GM18870 (cell line): ENCODE measurements around the gene GPBP1L1.
"Not testable (repeated sequence)": the region's sequence is repeated elsewhere in the genome, so short reads cannot be mapped to it uniquely, and the experiment has no call there.

Source experiments
- ATAC-seq: cut with Tn5 transposase; IDR thresholded peaks from one replicate; pipeline ENCODE4 v1.9.1; 2021; ENCODE audit warnings: moderate library complexity; ENCODE audit not compliant: unreplicated experiment

Gene GPBP1L1

DNA sequence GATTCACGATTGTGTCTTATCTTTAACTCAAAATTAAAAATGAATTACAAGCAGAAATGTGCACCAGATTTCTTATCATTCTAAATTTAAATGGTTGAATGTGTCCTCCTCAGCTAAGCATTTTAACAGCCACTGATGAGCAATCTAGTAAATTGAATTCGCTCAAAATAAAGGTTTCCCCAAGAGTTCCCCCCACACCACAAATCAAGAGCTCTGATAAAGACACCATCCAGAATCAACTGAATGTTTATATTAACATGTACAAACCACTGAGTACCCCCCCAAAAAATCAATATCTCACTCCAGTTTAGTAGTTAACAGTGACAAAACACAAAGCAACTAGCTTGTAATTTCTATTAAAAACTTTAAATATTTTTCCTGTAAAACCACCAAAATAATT is 1.9 kb downstream of the GPBP1L1 start:
- no peak for ATAC-seq

DNA sequence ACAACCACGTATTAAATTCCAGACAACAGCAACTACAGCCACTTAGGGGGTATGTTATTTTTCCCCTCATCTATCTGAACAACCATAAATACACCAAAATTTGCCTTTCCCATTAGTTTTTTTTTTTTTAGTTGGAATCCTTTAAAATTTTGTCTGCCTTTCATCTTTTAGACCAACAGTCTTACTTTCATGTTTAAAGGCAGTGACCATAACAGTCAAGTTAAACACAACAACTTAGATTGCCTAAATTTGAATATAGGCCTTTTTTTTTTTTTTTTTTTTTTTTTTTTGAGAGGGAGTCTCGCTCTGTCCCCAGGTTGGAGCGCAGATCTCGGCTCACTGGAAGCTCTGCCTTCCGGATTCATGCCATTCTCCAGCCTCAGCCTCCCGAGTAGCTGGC is 3.4 kb downstream of the GPBP1L1 start:
- no peak for ATAC-seq

DNA sequence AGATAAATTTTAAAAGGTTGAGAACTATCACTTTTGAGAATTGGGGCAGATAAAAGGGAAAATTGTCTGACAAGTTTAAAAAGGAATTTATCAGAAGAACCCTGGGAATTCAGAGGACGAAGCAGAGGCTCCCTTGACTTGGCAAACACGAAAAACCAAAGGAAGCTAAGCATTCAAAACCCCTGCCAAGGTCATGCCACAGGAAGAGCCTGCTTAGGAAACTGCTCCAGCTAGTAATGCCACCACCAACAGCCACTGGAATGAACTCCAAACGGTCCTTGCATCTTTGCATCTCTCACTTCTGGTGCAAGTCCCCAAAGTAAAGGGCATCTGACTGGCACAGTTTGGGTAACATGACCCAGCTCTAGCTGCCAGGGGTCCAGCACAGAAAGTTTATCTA is 7.2 kb downstream of the GPBP1L1 start:
- ATAC-seq = no peak

DNA sequence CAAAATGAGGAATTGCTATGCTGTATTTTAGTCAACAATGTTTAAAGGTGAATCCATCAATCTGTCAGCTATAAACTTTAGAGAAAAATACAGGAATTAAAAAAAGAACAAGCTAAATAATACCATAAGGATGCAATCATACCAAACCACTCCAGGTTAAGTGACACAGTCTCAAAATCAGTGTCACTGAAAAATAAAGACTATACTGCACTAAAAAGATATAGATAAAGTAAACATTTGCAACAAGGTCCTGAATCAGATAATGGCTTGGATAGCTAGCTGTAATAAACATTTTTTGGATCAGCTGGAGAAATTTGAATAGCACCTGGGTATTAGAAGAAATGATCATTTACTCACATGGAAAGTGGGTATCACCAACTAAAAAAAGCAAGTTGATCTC is 7.8 kb downstream of the GPBP1L1 start:
- no peak for ATAC-seq

DNA sequence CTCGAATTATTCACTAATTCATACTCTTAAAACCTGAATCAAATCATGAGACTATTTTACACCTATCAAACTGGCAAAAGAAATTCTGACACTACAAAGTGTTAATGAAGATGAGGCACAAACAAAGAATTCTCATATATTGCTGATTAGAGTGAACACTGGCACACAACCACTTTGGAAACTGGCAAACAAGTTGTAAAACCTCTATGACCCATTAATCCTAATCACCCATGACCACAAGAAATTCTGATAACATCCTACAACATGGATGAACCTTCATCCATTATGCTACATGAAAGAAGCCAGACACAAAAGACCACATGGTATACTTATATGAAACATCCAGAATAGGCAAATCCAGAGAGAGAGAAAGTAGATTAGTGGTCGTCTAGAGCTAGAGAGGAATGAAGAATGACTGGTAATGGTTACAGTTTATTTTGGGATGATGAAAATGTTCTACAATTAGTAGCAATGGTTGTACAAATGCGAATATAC is 8.5 kb downstream of the GPBP1L1 start:
- no peak for ATAC-seq

DNA sequence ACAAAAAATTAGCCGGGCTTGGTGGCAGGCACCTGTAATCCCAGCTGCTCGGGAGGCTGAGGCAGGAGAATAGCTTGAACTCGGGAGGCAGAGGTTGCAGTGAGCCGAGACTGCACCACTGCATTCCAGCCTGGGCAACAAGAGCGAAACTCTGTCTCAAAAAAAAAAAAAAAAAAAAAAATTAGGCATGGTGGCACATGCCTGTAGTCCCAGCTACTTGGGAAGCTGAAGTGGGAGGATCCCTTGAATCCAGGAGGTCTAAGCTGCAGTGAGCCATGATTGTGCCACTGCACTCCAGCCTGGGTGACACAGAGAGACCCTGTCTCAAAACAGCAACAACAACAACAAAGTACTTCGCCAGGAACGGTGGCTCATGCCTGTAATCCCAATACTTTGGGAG is 9.8 kb downstream of the GPBP1L1 start:
- not testable (repeated sequence) for ATAC-seq

DNA sequence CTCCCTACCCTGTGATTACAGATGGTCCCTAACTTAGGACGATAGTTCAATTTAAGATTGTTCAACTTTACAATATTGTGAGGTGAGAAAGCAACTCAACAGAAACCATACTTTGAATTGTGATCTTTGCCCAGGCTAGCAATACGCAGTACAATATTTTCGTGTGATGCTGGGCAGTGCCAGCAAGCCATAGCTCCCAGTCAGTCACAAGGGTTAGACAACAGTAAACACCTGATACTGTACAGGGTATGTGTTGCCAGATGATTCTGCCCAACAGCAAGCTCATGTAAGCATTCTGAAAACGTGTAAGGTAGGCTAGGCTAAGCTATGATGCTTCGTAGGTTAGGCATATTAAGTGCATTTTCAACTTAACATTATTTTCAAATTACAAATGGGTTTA is 11.9 kb downstream of the GPBP1L1 start:
- no peak for ATAC-seq

DNA sequence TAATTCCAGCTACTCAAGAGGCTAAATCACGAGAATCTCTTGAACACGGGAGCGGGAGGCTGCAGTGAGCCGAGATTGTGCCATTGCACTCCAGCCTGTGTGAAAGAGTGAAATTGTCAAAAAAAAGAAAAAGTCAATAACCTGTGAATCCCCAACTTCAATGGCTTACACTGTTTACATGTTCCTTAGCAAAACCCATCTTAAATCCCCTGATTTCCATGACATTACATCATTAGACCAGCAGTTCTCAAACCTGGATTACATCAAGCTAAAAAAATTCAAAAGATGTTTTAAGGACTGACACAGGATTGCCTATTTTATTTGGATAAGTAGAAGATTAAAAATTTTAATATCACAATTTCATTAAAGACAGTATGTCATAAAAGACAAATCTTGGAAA is 12.4 kb downstream of the GPBP1L1 start:
- no peak for ATAC-seq

DNA sequence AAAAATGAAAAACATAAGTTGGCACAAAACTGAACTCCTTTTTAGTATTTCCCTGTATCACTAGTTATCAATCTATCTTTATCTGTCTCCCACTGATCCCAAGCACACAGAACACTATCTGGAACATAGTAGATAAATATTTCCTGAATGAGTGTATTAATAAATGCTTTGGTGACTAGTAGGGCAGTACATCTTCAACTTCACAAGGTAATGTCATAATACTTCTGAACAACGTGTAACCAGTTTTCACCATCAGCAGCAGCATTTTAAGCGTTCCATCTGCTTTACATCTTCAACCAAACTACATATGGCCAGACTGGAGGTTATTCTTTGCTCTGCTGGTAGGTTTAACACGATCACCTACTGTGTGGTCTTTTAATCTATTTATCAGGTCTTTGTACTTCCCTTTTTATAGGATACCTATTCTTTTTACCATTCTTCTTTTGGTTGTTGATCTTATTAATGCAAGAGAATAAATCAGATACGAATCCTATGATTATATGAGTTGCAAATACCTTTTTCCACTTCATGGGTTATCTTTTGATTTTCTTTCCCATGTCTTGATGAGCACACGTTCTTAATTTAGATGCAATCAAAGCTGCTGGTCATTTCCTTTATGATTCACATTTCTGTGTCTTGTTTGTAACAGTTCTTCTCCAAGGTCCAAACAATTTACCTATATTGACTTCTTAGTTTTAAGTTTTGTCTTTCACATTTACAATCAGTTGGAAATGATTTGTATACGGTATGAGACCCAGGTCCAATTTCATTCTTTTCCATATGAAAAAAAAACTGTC is 16.3 kb downstream of the GPBP1L1 start:
- no peak for ATAC-seq

DNA sequence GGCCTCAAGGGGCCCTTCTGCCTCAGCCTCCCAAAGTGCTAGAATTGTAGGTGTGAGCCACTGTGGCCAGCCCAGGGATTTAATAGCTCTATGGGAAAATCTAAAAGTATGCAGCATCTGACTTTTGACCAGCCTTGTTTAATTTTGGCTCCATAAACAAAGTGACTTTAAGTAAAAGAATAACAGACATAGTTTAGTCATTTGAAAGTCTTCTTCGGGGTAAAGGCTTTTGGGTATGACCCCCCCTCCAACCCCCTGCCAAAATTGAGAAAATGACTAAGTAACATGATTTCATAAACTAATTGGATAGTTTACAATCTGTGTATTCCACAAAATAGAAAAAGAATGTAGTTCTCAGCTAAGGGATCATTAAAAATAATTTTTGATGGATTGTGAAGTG is 17.0 kb downstream of the GPBP1L1 start:
- ATAC-seq = no peak

DNA sequence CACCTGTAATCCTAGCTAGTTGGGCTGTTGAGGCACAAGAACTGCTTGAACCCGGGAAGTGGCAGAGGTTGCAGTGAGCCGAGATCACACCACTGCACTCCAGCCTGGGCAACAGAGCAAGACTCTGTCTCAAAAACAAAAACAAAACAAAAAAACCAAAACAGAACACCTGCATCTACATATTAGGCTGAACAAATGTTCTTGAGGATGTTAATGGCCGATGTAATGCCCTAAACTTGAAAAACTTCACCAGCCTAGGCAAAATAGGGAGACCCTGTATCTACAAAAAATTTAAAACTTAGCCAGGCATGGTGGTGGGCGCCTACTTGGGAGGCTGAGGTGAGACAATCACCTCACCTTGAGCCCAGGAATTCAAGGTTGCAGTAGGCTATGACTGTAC is 17.8 kb downstream of the GPBP1L1 start:
- ATAC-seq = no peak

DNA sequence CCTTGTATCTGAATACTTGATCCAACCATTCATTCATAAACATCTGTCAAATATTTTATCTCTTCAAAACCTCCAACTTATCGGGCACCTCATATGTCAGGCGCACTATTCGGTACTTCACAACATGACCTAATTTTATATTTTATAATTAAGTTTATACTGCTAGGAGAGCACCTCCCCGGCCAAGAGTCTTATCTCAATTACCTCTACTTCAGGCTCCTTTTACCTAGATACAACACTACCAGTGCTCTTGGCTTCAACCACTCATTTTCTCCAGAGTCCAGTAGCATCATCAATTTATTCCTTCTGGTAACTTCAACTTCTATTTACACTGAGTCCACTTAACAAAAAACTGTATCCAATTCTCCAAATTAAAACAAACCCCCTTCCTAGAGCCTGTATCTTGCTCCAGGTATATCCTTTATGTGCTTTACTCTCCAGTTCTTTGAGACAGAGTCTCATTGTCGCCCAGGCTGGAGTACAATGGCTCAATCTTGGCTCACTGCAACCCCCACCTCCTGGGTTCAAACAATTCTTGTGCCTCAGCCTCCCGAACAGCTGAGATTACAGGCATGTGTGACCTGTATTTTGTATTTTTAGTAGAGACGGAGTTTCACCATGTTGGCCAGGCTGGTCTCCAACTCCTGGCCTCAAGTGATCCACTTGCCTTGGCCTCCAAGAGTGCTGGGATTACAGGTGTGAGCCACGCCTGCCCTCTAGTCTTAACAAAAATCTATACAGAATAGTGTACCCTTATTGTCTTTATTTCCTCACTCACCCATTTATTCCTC is 18.8 kb downstream of the GPBP1L1 start:
- ATAC-seq = no peak

DNA sequence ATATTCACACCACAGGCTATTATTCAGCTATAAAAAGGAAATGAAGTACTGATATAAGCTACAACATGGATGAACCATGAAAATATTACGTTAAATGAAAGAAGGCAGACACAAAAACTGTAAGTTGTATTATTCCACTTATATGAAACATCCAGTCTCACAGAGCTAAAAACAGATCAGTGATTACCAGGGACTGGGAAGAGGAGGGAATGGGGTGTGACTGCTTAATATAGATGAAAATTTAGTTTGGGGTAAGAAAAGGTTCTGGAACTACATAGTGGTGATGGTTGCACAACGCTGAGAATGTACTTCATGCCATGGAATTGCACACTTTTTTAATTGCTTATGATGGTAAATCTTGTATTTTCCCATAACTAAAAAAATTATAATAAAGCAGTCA is 19.5 kb downstream of the GPBP1L1 start:
- no peak for ATAC-seq

DNA sequence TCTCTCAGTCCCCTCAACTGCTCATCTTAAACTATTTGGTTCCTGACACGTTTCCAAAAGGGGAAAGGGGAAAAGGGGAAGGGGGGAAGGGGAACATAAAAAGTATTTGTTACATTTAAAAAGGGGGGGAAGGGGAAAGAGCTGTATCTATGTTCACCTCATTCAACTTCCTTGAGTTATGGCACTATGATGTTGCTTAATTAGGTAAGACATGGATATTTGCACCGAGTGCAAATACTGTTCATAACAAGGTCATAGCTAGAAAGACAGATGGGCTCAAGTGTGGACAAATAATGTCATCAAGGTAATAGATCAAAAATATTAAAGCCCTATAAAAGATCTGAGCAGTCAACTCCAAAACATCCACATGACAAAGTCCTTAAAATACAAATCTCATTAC is 26.0 kb downstream of the GPBP1L1 start:
- no peak for ATAC-seq

DNA sequence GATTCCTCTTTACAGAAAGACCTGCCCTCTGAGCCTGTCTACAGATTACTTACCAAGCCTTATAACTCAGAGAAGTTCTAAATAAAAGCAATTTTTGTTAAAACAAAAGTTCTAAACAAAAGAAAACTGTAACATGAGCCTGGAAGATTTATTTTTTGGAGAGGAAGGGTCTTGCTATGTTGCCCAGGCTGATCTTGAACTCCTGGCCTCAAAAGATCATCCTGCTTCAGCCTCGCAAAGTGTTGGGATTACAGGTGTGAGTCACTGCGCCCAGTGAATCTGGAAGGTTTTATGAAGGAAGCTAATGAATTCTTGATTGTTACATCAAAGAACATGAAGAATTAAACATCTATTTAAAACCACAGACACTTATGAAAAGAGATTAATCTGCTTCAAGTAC is 27.1 kb downstream of the GPBP1L1 start:
- no peak for ATAC-seq

DNA sequence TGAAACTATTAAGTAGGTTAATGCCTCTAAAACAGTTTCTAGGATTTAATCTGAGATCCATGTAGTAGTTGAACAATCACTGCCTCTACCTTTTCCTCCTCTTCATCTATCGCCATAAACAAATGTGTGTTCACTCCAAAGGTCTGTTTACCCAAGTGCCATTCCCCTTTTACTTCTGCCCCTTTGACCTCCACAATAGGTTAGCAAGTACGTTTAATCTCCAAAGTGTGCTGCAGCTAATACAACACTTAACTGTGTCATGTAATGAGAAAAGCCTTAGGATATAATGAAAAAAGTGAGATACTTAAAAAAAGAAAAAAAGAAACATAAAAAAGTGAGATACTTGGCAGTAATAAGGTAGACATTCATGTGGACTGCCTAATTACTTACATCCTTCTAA is 28.2 kb downstream of the GPBP1L1 start:
- ATAC-seq = no peak

DNA sequence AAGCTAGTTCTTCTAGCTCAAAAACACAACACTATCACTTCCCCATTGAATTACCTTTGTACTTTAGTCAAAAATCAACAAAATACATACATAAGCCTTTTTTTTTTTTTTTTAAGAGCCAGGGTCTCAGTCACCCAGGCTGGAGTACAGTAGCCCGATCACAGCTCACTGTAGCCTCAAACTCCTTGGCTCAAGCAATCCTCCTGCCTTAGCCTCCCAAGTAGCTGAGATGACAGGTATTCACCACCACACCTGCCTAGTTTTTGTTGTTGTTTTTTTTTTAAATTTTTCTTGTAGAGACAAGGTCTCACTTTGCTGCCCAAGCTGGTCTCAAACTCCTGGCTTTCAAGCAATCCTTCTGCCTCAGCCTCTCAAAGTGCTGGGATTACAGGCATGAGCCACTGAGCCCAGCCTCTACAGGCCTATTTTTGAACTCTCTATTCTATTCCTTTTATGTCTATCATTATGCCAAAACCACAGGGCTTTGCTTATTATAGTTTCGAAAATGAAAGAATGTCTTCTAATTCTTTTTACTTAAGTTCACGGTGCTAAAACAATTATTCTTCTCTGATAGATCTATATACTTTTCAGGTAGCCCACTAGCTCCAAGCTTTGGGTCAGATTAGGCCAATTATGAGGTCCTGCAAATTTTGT is 29.6 kb downstream of the GPBP1L1 start:
- ATAC-seq = no peak

DNA sequence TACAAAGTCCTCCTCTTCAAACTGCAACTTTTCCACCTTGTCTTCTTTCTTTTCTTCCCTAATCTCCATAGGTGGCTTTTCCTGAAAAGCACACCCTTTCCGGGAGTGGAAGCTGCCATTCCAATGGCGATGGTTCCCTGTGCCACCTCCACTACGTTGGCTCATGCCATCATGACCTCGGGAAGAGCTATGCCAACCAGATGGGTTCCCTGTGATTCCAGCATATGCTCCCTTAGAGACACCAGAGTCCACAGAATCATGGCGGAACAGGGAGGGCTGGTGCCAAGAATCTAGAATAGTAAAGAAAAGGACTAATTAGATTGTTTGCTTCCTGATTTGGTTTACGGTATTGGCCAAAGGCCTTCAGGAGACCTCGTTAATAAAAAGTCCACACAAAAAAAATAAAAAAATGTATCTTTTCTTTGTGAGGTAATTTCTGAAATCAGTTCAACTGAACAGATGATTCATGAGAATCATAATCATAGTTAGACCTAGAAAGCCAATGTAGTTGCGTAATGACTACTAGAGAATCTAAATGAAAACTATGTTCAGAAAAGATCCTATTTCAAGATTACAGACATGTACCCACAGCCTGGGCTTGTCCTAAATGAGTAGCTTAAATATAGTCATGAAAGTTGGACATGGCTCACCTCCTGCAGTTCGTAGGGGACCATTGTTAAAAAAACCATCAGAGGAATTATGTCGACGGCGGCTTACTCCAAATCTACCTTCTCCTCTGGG is 31.6 kb downstream of the GPBP1L1 start:
- no peak for ATAC-seq

DNA sequence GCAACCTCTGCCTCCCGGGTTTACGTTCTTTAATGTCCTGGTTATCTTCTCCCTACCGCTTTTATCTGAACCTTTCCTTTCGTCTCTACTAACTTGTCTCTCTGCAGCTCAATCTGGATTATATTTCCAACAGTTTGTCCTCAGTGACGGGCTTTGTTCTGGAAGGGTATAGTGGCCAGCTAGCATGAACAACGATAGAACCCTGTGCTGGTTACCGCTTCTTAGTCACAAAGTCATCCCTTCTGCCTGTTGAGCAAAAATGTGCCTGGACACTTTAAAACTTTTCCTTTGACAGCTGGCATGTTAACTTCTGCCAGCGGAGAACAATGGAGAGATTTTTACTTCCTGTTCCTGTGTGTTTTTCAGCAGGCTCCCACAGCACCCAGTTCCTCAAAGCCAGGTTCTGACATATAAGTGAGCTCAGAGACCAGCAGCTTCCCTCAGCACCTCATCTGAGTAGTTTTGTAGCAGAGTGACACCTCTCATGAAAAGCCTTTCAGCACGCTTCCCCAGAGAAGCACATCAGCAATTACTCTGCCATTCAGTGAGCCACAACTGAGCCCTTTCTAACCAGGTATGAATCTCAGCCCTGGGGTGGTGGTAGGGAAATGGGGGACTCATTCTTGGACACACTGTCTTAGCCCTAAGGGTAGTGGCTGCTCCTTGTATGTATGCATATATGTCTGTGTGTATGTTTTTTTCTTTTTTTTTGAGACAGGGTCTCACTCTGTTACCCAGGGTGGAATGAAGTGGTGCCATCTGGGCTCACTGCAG is 38.9 kb downstream of the GPBP1L1 start:
- ATAC-seq = no peak

DNA sequence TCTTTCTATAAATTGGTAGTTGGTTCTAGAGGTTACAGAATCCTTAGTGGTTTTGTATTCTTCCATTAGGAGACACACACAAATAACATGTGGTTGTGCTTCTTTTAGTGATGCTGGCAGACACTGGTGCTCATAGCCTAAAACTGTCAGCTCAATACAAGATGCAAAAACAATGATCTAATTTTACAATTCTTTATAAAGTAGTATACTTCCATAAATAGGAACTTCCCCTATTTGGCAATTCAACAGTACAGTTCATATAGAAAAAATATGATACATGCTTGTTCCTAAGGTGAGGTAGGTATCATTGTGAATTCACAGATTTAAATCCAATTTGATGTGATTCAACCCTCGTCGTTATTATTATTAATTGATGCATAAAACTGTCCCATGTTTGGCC is 41.7 kb downstream of the GPBP1L1 start:
- ATAC-seq = no peak
